GM12872 (cell line): Measurements from ENCODE around the gene BPIFB1.

Experiments used
- TF ChIP-seq, protein P1 (sequence below): IDR thresholded peaks from 3 replicates; pipeline ENCODE4 v1.5.1; 2011; ENCODE audit warnings: low read depth, mild to moderate bottlenecking, low read length, moderate library complexity; ENCODE audit not compliant: insufficient read depth

BPIFB1 gene

DNA sequence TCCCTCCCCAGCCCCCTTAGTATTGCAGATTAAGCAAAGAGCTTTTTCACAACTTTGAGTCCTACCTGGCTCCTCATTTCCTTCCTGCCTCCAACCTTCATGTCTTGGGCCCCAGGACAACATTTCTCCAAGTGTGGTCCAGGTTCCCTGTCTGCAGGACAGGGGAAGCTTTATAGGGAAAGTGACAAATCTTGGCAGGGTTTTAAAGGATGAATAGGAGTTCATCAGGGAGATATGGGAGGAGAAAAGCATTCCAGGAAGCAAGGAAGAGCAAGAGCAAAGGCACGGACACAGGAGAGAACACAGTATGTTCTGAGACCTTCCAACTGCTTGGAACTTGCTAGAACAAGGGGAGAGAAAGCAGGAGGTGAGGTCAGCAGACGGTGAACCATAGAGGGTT, 1.9 kb downstream of the BPIFB1 start:
- TF ChIP-seq, protein P1, sequence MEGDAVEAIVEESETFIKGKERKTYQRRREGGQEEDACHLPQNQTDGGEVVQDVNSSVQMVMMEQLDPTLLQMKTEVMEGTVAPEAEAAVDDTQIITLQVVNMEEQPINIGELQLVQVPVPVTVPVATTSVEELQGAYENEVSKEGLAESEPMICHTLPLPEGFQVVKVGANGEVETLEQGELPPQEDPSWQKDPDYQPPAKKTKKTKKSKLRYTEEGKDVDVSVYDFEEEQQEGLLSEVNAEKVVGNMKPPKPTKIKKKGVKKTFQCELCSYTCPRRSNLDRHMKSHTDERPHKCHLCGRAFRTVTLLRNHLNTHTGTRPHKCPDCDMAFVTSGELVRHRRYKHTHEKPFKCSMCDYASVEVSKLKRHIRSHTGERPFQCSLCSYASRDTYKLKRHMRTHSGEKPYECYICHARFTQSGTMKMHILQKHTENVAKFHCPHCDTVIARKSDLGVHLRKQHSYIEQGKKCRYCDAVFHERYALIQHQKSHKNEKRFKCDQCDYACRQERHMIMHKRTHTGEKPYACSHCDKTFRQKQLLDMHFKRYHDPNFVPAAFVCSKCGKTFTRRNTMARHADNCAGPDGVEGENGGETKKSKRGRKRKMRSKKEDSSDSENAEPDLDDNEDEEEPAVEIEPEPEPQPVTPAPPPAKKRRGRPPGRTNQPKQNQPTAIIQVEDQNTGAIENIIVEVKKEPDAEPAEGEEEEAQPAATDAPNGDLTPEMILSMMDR: no peak

DNA sequence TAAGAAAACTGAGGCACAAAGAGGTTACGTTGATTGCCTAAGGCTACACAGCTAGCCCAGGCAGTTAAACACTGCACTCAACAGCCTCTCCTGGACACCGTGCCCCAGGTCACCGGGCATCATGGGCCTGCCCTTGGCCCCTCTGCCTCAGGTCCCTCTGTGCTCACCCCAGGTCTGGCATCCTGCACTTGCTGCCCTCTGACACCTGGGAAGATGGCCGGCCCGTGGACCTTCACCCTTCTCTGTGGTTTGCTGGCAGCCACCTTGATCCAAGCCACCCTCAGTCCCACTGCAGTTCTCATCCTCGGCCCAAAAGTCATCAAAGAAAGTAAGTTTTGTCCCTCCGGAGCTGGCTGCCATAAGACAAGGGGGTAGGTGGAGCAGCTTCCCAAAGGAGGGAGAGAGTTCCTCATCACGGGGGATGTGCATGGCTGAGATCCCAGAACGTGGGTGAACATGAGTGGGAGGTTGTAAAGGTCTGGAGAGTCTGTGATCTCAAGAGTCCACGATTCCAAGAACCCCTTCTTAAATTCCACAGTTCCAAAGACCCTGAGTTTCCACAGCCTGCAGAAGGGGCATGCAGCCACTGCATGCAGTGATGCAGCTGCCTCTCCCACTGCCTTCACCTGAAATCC, 3.0 kb downstream of the BPIFB1 start:
- TF ChIP-seq, protein P1: no peak

DNA sequence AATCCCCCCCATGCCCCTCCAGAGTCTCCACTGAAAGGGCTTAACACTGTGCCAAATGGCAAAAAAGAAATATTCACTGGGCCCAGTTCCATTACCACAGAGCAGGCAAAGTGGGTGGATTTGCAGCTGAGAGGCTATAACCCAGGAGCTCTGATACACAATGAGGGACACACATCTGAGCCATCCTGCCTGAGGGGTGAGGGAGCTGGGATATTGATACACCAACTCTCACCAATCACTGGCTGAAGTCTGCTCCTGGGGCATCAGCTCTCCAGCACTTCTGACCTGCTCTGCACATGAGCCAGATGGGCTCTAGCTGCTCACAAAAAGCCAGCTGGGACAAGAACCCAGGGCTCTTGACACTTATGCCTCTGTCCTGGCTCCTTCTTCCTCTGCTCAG, 4.9 kb downstream of the BPIFB1 start:
- TF ChIP-seq, protein P1: no peak

DNA sequence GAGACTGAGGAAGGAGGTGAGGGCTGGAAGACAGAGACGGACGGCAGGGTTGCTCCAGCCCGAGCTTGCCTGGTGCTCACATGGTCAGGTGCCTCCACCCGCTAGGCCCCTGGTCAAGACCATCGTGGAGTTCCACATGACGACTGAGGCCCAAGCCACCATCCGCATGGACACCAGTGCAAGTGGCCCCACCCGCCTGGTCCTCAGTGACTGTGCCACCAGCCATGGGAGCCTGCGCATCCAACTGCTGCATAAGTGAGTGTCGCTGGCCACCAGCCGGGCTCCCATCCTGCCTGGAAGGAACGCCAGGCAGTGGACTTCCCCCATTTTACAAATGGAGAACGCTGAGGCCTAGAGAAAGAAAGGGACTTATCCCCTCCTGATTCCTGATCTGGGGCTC, 7.8 kb downstream of the BPIFB1 start:
- TF ChIP-seq, protein P1: no peak

DNA sequence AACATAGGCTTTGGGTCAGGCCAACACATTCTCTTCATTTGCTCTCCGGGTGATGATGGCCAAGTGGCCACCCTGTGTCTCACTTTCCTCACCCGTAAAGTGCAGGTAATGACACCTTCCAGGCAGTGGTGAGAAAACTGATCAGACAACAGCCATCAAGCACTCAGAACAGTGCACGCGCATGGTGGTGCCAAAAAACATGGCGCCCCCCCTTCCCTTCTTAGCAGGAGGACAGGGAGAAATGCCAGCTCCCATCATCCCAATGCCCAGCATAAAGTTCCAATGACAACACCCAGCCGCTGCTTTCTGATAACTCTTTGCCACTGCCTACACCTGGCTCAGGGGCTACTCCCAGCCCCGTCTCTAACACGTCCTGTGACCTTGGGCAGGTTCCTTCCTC, 8.4 kb downstream of the BPIFB1 start:
- TF ChIP-seq, protein P1: no peak

DNA sequence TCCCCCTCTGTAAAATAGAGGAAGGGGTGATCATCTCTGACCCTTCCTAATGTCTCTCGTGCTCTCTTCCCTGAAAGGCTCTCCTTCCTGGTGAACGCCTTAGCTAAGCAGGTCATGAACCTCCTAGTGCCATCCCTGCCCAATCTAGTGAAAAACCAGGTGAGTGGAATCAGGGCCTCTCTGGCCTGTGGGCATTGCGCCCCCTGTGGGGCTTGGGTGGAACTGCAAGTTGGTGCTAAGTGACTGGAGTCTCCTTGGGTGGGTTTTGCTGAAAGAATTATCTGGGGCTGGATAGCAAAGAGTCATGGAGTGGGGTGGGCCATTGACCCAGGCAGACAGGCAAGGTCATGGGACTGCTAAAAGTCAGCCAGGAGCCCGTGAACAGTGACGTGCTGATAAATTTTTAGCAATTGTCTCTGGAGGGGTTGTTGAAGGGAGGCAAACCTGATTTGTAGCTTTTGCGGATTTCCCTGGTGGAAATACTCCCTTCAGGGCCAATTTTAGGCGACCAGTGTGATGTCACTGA, 8.9 kb downstream of the BPIFB1 start:
- TF ChIP-seq, protein P1: peak; percentile 99

DNA sequence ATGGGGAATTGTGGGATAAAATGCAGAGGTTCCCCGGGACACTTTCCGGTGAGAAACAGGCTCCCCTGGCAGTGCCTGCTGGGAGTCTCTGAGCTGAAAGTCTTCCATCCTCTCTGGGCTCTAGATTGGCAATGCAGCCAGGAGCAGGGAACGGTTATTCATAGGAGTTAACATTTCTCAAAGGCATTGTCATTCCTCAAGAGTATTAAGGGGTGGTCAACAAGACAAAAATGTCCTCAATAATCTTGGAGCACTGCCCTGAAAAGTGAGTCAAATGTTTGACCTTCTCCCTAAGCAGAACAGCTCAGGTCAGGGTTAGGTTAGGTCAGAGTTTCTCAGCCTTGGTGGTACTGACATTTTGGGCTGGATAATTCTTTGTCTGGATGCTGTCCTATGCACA, 13.2 kb downstream of the BPIFB1 start:
- TF ChIP-seq, protein P1: no peak
